Stimulated activated CD8-positive, alpha-beta memory T cell treated with anti-CD3 and anti-CD28 coated beads, Interleukin-15, amount 100 ng/mL, for 24 hours (primary cell): Measurements from ENCODE around the gene UCP3.

ENCODE experiments used
- DNase-seq: peaks from one replicate; pipeline ENCODE4 v3.0.0-alpha.2; 2020; ENCODE audit warnings: low read depth

The UCP3 gene

GRCh38 chr11:73951797-73952196 is 57.1 kb downstream of the UCP3 start:
- no peak for DNase-seq

GRCh38 chr11:73950869-73951710 is 57.8 kb downstream of the UCP3 start, which contains the start of gene DNAJB13:
TSS of gene DNAJB13 (plus strand) at chr11:73951026. CDS start at chr11:73951070, 44 bp downstream.
- DNase-seq: no peak
